LoVo (cell line): Measurements from ENCODE around the gene TMEM117.
A peak's percentile ranks its signal among the peaks of the same experiment; 100 is the strongest.
"Not testable (repeated sequence)": the region's sequence is repeated elsewhere in the genome, so short reads cannot be mapped to it uniquely, and the experiment has no call there.

Source experiments
- DNase-seq: peaks from one replicate; pipeline ENCODE4 v3.0.0-alpha.2; 2016; ENCODE audit warnings: low spot score

Gene TMEM117

GRCh38 chr12:43841253-43841652, 5.4 kb downstream of the TMEM117 start:
- no peak for DNase-seq

GRCh38 chr12:43842259-43842658, 6.4 kb downstream of the TMEM117 start:
- no peak for DNase-seq

- DNase-seq = peak; percentile 36
Measured at GRCh38 chr12:43847425-43848225, 11.7 kb downstream of the TMEM117 start.

GRCh38 chr12:43848226-43848507, 12.3 kb downstream of the TMEM117 start:
- no peak for DNase-seq

GRCh38 chr12:43848786-43849185, 12.9 kb downstream of the TMEM117 start:
- DNase-seq = no peak

GRCh38 chr12:43852744-43853143, 16.9 kb downstream of the TMEM117 start:
- no peak for DNase-seq

GRCh38 chr12:43856972-43857371, 21.1 kb downstream of the TMEM117 start:
- no peak for DNase-seq

DNA sequence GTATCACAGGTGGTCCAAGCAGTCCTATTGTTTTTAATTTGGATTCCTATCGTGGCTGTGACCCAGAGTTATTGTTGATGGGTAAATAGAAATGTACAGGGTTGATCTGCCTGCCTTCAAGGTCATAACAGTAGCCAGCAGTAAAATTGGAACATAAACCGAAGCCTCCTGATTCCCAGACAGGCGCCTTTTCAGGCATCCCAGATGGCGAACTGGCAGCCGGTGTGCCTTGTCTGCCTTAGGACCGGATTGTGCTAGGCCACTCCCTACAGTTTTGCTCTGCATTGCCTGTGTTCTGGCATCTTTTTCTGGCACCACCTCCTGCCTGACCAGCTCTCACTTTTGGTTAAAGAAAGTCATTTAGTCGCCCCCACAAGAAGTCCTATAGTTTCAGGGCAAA, 22.2 kb downstream of the TMEM117 start:
- no peak for DNase-seq

- DNase-seq = no peak
Measured at GRCh38 chr12:43858991-43859390, 23.1 kb downstream of the TMEM117 start.

GRCh38 chr12:43861015-43861839, 25.3 kb downstream of the TMEM117 start:
- DNase-seq = no peak

DNA sequence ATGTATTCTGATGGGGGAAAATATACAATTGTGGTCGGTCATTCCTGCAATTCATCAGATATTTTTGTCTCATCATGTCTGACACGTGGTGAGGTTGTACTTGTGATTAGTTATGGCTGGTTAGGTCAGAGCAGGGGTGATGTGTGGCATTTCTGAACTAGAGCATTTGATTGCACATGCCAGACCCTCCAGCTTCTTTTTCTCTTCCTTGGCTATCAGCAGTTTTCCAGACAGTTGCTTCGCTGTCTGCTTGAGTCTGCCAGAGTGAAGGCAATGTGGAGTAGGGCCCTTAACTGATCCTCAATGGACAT, 25.9 kb downstream of the TMEM117 start:
- DNase-seq = no peak

DNA sequence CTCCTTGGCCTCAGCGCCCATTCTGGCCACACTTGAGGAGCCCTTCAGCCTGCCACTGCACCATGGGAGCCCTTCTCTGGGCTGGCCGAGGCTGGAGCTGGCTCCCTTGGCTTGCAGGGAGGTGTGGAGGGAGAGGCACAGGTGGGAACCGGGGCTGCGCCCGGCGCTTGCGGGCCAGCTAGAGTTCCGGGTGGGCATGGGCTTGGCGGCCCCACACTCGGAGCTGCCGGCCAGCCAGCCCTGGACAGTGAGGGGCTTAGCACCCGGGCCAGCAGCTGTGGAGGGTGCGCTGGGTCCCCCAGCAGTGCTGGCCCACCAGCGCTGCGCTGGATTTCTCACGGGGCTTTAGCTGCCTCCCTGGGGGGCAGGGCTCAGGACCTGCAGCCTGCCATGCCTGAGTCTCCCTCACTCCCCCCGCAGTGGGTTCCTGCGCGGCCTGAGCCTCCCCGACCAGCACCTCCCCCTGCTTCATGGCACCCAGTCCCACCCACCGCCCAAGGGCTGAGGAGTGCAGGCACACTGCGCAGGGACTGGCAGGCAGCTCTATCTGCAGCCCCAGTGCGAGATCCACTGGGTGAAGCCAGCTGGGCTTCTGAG, 28.0 kb downstream of the TMEM117 start:
- no peak for DNase-seq

DNA sequence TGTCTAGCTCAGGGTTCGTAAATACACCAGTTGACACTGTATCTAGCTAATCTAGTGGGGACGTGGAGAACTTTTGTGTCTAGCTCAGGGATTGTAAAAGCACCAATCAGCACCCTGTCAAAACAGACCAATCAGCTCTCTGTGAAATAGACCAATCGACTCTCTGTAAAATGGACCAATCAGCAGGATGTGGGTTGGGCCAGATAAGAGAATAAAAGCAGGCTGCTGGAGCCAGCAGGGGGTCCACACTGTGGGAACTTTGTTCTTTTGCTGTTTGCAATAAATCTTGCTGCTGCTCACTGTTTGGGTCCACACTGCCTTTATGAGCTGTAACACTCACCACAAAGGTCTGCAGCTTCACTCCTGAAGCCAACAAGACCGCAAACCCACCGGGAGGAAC, 28.7 kb downstream of the TMEM117 start:
- DNase-seq = not testable (repeated sequence)

DNA sequence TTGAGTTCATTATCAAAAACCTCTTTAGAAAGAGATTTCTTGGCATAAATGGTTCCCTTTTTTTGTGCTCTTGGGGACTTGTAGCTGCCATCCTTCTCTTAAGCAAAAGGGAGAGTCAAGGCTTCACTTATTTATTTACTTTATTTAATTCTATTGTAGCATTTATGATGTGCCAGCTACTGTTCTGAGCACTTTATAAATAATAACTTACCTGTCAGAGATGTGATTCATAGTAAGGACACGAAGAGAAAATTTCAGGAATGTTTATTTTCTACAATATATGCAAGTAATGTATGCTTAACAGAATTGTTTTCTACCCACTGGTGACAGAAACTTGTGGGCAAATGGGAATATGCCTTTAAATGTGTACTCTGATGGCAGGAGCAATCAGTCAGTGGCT, 33.3 kb downstream of the TMEM117 start:
- no peak for DNase-seq

DNA sequence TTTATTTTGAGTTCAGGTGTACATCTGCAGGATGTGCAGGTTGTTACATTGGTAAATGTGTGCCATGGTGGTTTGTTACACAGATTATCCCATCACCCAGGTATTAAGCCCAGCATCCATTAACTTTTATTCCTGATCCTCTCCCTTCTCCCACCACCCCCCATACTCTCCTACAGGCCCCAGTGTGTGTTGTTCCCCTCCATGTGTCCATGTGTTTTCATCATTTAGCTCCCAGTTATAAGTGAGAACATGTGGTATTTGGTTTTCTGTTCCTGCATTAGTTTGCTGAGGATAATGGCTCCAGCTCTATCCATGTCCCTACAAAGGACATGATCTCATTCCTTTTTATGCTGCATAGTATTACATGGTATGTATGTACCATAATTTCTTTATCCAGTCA, 33.9 kb downstream of the TMEM117 start:
- not testable (repeated sequence) for DNase-seq

DNA sequence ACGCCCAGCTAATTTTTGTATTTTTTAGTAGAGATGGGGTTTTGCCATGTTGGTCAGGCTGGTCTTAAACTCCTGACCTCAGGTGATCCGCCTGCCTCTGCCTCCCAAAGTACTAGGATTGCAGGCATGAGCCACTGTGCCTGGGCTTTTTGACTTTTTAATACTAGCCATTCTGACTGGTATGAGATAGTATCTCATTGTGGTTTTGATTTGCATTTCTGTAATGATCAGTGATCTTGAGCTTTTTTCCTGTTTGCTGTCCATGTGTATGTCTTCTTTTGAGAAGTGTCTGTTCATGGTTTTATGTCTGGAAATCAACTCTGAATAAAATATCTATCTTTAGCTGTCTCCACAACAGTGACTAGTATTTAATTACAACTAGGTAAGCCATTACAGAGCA, 35.4 kb downstream of the TMEM117 start:
- DNase-seq = not testable (repeated sequence)

GRCh38 chr12:43872396-43872795, 36.5 kb downstream of the TMEM117 start:
- no peak for DNase-seq

DNA sequence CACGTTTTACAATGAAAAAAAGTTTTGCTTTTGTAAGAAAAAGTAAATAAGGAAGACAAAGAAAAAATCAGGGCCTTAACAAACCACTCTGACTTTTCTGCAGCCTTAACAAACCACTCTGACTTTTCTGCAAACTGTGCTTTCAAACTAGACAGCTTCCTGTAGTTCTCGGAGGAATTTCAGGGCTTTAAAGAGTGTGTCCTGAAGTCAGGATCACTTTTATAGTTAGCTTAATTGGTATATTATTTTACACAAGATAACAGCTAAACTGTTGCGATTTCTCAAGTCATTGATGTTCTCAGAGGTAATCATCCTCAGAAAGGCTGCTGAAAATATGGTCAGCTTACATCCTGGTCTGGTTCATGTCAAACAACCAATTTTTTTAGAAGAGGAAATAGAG, 42.2 kb downstream of the TMEM117 start:
- no peak for DNase-seq

GRCh38 chr12:43880547-43880946, 44.7 kb downstream of the TMEM117 start:
- DNase-seq = no peak

GRCh38 chr12:43882578-43883178, 46.8 kb downstream of the TMEM117 start:
- DNase-seq = peak; percentile 66

DNA sequence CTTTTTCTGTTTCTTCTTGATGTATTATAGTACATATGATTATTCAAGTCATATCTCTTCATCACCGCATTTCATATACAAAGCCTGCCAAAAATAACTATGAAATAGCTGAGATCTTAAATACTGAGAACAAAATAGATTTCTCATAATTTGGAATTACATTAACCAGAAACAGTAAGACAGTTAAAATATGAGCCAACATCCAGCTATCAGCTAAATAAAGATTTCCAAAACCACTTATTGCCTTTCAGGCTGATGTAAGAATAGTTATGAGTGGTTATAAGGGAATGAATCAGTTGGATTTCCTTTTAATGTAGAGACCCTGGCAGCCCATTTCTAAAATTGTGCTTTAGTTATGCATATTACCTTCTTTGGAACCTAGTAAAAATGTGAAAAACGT, 47.4 kb downstream of the TMEM117 start:
- no peak for DNase-seq

- no peak for DNase-seq
Measured at GRCh38 chr12:43883748-43884147, 47.9 kb downstream of the TMEM117 start.
